ENCODE measurements around the gene JAKMIP1. TPM values are rescaled to one million over a fixed set of nuclear protein-coding genes. Genes with fewer than 3 reads are reported as not detected.
"Not testable (repeated sequence)": the region's sequence is repeated elsewhere in the genome, so short reads cannot be mapped to it uniquely, and the experiment has no call there.

Gene JAKMIP1
- total RNA-seq, 2 donors from 2014 or later = 0.14 TPM

DNA sequence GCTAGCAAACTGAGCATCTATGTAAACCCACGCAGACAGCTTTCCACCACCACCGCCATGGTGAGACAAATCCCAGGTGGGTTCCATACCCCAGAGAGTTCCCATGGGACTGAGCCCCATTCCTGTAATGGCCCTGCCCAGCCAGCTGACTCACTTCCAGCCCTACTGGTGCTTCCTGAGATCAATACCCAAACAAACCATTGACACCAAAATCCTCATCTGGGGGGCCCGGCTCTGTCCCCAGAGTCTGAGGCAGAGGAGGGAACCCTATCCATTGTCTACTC lies 30.1 kb upstream of the JAKMIP1 start:
- intact Hi-C loops (cut with DNase I) = no loop called here
- no peak for DNase-seq (ENCODE audit: low spot score)

- peak; percentile 76 for DNase-seq (ENCODE audit: low spot score)
- intact Hi-C loops (cut with DNase I) = no loop called here
Measured at GRCh38 chr4:6229671-6230501, 29.5 kb upstream of the JAKMIP1 start.

- peak; percentile 68 for DNase-seq (ENCODE audit: low spot score)
- intact Hi-C loops (cut with DNase I) = no loop called here
Measured at GRCh38 chr4:6229095-6229494, 28.7 kb upstream of the JAKMIP1 start.

DNA sequence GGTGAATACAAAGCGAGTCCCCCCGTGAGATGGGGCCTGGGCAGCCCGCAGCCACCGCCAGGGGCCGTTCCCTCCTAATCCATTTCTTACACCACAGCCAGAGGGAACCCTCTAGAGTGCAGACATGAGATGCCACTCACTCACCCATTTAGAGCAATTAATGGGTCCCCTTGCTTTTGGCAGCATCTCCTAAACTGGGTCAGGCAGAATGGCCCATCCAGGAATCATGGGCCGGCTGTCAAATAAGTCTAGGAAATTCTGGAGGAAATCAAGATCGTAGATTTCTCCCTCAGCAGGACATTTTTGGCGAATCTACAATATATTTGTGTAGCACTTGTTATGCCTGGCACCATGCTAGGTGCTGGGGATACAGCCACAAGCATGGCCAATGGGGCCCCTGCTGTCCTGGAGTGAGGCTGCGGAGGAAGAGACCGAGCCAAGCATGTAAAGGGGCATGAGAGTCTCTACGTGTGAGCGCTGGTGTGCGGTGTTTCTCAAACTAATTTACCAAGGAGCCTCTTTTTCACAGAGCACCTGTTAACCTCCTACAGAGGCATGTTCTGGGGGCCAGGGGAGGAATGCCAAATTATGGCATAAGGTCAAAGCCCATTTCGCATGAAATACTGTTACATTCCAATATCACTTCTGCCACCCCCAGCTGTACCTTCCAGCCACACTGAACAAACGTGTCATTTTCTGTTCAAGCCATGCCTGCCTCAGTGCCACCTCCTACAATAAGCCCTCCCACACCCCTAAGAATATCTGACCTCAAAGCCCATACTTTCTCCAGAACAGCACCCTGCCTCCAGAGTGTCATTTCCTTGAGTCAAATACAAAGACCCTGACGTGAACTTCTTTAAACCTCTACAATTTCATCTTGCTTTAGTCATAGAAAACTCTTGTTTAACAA lies 28.1 kb upstream of the JAKMIP1 start:
- intact Hi-C loops (cut with DNase I) = no loop called here
- peak; percentile 52 for DNase-seq (ENCODE audit: low spot score)

DNA sequence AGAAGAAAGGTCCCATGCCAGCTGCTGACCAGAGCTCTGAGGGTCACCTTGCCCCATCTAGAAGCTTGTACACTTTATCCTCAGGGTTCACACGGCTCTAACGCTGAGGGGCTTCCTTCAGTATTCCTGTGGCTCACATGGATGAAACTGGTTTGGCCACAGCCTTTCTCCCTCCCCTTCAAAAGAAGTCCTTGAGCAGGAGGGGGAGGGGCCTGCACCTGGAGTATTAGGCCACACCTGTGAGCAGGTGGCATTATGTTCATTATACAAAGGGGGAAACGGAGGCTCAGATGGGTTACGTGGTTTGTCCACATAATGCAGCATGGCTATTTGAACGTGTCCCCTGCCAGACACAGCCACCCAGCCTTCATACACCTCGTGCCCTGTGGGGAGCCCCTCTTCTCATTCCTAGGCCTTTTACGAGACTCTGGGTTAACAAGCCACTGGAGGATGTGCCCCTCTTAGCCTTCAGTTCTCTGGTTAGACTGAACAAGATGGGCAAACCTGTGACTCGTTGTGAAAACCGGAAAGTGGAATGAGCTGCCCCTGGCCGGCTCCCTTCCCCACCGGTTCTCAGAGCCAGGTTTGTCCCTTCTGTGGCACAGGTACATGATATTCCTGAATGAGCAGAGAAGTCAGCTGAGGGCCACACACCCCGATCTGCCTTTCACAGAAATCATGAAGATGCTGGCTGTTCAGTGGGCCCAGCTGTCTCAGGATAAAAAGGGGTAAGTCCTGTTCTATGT lies 27.2 kb upstream of the JAKMIP1 start:
- DNase-seq (ENCODE audit: low spot score) = peak; percentile 58
- intact Hi-C loops (cut with DNase I) = no loop called here

GRCh38 chr4:6226506-6226905 lies 26.2 kb upstream of the JAKMIP1 start:
- intact Hi-C loops (cut with DNase I) = no loop called here
- no peak for DNase-seq (ENCODE audit: low spot score)

DNA sequence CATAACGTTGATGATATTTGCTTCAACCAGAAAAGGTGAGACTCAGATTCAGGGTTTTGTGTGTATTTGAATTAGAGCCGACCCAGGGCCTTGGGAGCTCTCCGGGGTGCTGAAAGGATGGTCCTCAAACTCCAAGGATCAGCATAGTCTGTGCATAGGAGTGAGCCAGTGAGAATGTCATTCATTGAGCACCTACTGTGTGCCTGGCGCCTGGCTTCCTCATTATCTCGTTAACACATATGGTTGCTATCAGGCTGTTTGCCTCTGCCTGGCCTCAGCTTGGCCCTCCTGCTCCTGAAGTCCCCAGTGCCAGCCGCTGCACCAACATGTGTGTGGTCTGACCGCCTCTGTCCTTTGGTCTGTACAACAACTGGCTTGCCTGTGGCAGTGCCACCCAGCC lies 25.1 kb upstream of the JAKMIP1 start:
- intact Hi-C loops (cut with DNase I) = no loop called here
- peak; percentile 59 for DNase-seq (ENCODE audit: low spot score)

DNA sequence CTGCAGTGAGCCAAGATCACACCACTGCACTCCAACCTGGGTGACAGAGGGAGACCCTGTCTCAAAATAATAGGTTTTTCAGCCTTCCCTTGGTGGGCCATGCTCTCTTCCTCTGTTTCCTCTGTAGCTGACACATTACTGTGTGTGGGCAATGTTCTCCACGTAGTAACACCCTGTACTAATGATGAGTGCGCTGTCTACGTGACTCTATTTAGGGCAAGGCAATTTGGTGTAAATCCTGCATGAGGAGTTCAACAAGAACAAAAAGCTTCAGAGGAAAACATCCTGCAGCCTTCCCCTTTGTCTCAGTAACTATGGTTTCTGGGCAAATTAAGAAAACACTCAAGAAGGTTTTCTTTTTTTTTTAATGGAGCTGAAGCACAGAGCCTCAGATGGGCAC lies 24.4 kb upstream of the JAKMIP1 start:
- intact Hi-C loops (cut with DNase I) = no loop called here
- DNase-seq (ENCODE audit: low spot score) = no peak

DNA sequence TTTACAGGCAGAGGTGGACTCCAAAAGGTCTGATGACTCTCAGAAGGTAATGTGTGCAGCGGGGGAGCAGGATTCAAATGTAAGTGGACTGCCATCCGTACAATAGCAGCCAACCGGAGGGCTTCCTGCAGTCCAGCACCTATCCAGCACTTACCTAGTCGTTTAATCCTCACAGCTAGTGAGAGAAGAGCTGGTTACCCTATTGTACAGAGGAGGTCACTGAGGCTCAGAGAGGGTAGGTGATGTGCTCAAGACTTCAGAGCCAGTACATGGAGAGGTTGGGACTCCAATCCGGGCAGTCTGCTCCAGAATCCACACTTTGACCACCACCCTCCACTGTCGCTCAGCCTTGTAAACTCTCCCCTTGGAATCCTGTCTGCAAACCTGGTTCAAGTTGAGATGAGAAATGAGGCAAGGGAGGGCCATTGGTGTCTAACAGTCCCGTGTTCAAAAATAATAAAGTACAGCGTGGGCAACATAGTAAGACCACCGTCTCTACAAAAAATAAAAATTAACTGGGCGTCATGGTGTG lies 22.5 kb upstream of the JAKMIP1 start:
- no peak for DNase-seq (ENCODE audit: low spot score)
- intact Hi-C loops (cut with DNase I) = no loop called here

DNA sequence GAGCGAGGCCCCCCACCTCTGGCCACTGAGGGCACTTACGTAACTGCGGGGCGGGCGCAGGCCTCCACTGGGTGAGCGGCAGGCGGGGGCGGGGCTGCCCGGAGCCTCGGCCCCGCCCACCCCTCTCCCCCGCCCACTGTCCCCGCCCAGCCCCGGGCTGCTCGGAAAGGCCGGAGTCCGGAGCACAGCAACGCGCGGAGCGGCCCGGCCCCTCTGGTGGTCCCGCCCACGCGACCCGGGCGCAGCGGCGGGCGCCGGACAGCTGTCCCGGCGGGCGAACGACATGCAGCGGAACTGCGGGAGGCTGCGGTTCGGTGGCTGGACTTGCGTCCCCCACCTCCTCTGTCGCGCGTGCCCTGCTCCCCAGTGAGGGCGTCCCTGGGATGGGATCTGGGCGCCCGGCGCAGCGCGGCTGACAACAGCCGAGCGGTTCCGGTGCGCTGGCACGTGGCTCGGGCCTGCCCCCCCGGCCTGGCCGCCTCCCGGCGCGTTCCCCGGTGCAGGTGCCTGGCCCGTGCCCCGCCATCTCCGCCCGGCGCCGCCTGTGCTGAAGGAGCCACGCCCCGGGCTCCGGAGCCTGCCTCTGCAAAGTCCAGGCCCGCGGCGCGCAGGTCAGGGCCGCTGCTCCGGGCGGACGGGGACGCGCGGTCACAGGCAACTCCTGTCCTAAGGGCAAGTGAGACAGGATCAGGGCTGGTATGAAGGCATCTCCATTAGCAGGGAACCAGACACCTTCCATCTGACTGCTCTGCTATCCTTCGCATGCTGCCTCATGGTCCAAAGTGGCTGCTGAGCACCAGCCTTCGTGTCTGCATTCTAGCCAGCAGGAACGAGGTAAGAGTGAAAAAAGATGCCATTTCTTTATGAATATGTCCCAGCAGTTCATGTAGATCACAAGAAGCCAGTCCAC lies 21.8 kb upstream of the JAKMIP1 start:
- intact Hi-C loops (cut with DNase I) = no loop called here
- DNase-seq (ENCODE audit: low spot score) = peak; percentile 72

- DNase-seq (ENCODE audit: low spot score) = peak; percentile 49
- intact Hi-C loops (cut with DNase I) = no loop called here
Measured at GRCh38 chr4:6221301-6221850, 21.0 kb upstream of the JAKMIP1 start.

- DNase-seq (ENCODE audit: low spot score) = no peak
- intact Hi-C loops (cut with DNase I) = no loop called here
Measured at GRCh38 chr4:6217716-6218381, 17.5 kb upstream of the JAKMIP1 start.

DNA sequence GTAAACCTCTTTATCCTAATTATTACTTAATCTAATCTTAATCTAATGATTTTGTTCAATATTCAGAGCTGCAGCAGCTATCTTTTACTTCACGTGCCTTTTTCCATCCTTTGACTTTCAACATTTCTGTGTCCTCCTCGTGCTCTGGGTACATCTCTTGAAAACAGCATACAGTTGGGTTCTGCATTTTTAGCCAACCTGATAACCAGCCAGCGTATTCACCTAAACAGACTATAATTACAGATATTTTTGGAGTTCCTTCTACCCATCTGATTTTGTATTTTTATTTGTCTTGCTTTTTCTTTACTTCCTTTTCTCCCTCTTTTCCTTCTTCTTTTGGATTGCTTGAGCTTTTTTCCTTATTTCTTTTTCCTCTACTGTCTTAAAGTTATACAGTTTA lies 16.2 kb upstream of the JAKMIP1 start:
- intact Hi-C loops (cut with DNase I) = no loop called here

GRCh38 chr4:6209921-6210320 lies 9.6 kb upstream of the JAKMIP1 start:
- no peak for DNase-seq (ENCODE audit: low spot score)
- intact Hi-C loops (cut with DNase I) = no loop called here

More for the DNA sequence above, 16.2 kb upstream of the JAKMIP1 start:
- no peak for DNase-seq (ENCODE audit: low spot score)

GRCh38 chr4:6209291-6209690 lies 8.9 kb upstream of the JAKMIP1 start:
- DNase-seq (ENCODE audit: low spot score); intact Hi-C loops (cut with DNase I): not testable (repeated sequence)

GRCh38 chr4:6208416-6208815 lies 8.1 kb upstream of the JAKMIP1 start:
- intact Hi-C loops (cut with DNase I) = no loop called here
- DNase-seq (ENCODE audit: low spot score) = no peak

DNA sequence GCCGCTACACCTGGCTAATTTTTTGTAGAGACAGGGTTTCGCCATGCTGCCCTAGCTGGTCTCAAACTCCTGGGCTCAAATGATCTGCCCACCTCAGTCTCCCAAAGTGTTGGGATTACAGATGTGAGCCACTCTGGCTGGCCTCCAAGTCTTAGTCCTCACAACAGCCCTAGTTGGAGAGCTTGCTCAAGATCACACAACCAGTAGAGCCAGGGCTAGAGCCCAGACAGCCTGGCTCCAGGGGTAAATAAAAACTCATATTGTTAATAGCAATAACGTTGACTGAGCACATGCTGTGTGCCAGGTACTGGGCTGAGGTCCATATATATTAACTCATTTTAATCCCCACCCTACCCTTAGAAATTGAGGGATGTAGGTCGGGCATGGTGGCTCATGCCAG lies 7.3 kb upstream of the JAKMIP1 start:
- DNase-seq (ENCODE audit: low spot score) = no peak
- intact Hi-C loops (cut with DNase I) = no loop called here

GRCh38 chr4:6206771-6207290 lies 6.5 kb upstream of the JAKMIP1 start:
- DNase-seq (ENCODE audit: low spot score) = peak; percentile 68
- intact Hi-C loops (cut with DNase I) = no loop called here

Measured in posterior vena cava (tissue), 2 donors.